HEK293 (cell line): ENCODE measurements around the gene PHLPP2.

Experiments
- BCL11B ChIP-seq: fragments of 450-650 bp; formaldehyde crosslinking; IDR thresholded peaks from 2 replicates; pipeline ENCODE4 v1.5.1; 2016; ENCODE audit warnings: low read depth, missing biosample characterization, missing genetic modification characterization
- GLIS1 ChIP-seq: fragments of 450-650 bp; formaldehyde crosslinking; IDR thresholded peaks from 2 replicates; pipeline ENCODE4 v1.5.1; 2016; ENCODE audit warnings: missing biosample characterization, missing genetic modification characterization
- KLF7 ChIP-seq: fragments of 450-650 bp; formaldehyde crosslinking; IDR thresholded peaks from 2 replicates; pipeline ENCODE4 v1.5.1; 2016; ENCODE audit warnings: missing biosample characterization, missing genetic modification characterization, borderline replicate concordance
- KLF8 ChIP-seq: fragments of 450-650 bp; formaldehyde crosslinking; IDR thresholded peaks from 2 replicates; pipeline ENCODE4 v1.5.1; 2016; ENCODE audit warnings: missing biosample characterization, missing genetic modification characterization
- PRDM6 ChIP-seq: fragments of 450-650 bp; formaldehyde crosslinking; IDR thresholded peaks from 2 replicates; pipeline ENCODE4 v1.5.1; 2017; ENCODE audit warnings: missing biosample characterization, missing genetic modification characterization
- SALL2 ChIP-seq: fragments of 450-650 bp; formaldehyde crosslinking; IDR thresholded peaks from 2 replicates; pipeline ENCODE4 v1.5.0; 2017; ENCODE audit warnings: missing biosample characterization, mild to moderate bottlenecking, missing genetic modification characterization, borderline replicate concordance
- SP3 ChIP-seq: fragments of 450-650 bp; formaldehyde crosslinking; IDR thresholded peaks from 2 replicates; pipeline ENCODE4 v1.5.1; 2016; ENCODE audit warnings: missing biosample characterization, missing genetic modification characterization
- TSHZ1 ChIP-seq: fragments of 450-650 bp; formaldehyde crosslinking; IDR thresholded peaks from 2 replicates; pipeline ENCODE4 v1.5.1; 2016; ENCODE audit warnings: missing biosample characterization, missing genetic modification characterization, borderline replicate concordance
- ZBTB48 ChIP-seq: fragments of 450-650 bp; formaldehyde crosslinking; IDR thresholded peaks from 2 replicates; pipeline ENCODE4 v1.5.1; 2016; ENCODE audit warnings: missing biosample characterization, missing genetic modification characterization
- ZIC2 ChIP-seq: fragments of 450-650 bp; formaldehyde crosslinking; IDR thresholded peaks from 2 replicates; pipeline ENCODE4 v1.5.1; 2016; ENCODE audit warnings: missing biosample characterization, missing genetic modification characterization
- ZNF10 ChIP-seq: fragments of 450-650 bp; formaldehyde crosslinking; IDR thresholded peaks from 2 replicates; pipeline ENCODE4 v1.5.1; 2017; ENCODE audit warnings: missing biosample characterization, missing genetic modification characterization
- ZNF174 ChIP-seq: fragments of 450-650 bp; formaldehyde crosslinking; IDR thresholded peaks from 2 replicates; pipeline ENCODE4 v1.5.0; 2017; ENCODE audit warnings: missing biosample characterization, mild to moderate bottlenecking, missing genetic modification characterization
- ZNF18 ChIP-seq: fragments of 450-650 bp; formaldehyde crosslinking; IDR thresholded peaks from 2 replicates; pipeline ENCODE4 v1.5.1; 2016; ENCODE audit warnings: missing biosample characterization, missing genetic modification characterization
- ZNF202 ChIP-seq: fragments of 450-650 bp; formaldehyde crosslinking; IDR thresholded peaks from 2 replicates; pipeline ENCODE4 v1.5.1; 2016; ENCODE audit warnings: missing biosample characterization, missing genetic modification characterization, borderline replicate concordance
- ZNF221 ChIP-seq: fragments of 450-650 bp; formaldehyde crosslinking; IDR thresholded peaks from 2 replicates; pipeline ENCODE4 v1.5.1; 2017; ENCODE audit warnings: missing biosample characterization, missing genetic modification characterization, borderline replicate concordance
- ZNF248 ChIP-seq: fragments of 450-650 bp; formaldehyde crosslinking; IDR thresholded peaks from 2 replicates; pipeline ENCODE4 v1.5.1; 2017; ENCODE audit warnings: missing biosample characterization, missing genetic modification characterization
- ZNF48 ChIP-seq: fragments of 450-650 bp; formaldehyde crosslinking; IDR thresholded peaks from 2 replicates; pipeline ENCODE4 v1.5.1; 2016; ENCODE audit warnings: missing biosample characterization, missing genetic modification characterization
- ZNF549 ChIP-seq: fragments of 450-650 bp; IDR thresholded peaks from 2 replicates; pipeline ENCODE4 v1.5.1; 2018; ENCODE audit warnings: missing biosample characterization, missing genetic modification characterization, mild to moderate bottlenecking, inconsistent platforms, moderate library complexity
- ZNF580 ChIP-seq: fragments of 450-650 bp; formaldehyde crosslinking; IDR thresholded peaks from 2 replicates; pipeline ENCODE4 v1.5.1; 2016; ENCODE audit warnings: missing biosample characterization, missing genetic modification characterization
- ZNF596 ChIP-seq: fragments of 450-650 bp; IDR thresholded peaks from 2 replicates; pipeline ENCODE4 v1.5.0; 2018; ENCODE audit warnings: missing biosample characterization, mild to moderate bottlenecking, missing genetic modification characterization, moderate library complexity
- ZNF621 ChIP-seq: fragments of 450-650 bp; formaldehyde crosslinking; IDR thresholded peaks from 2 replicates; pipeline ENCODE4 v1.5.1; 2017; ENCODE audit warnings: missing biosample characterization, missing genetic modification characterization
- ZNF692 ChIP-seq: fragments of 450-650 bp; formaldehyde crosslinking; IDR thresholded peaks from 2 replicates; pipeline ENCODE4 v1.5.1; 2016; ENCODE audit warnings: missing biosample characterization, missing genetic modification characterization
- ZNF776 ChIP-seq: fragments of 450-650 bp; formaldehyde crosslinking; IDR thresholded peaks from 2 replicates; pipeline ENCODE4 v1.5.0; 2017; ENCODE audit warnings: missing biosample characterization, missing genetic modification characterization, borderline replicate concordance
- ZNF791 ChIP-seq: fragments of 450-650 bp; formaldehyde crosslinking; IDR thresholded peaks from 2 replicates; pipeline ENCODE4 v1.5.1; 2016; ENCODE audit warnings: missing biosample characterization, missing genetic modification characterization
- ZNF837 ChIP-seq: fragments of 450-650 bp; formaldehyde crosslinking; IDR thresholded peaks from 2 replicates; pipeline ENCODE4 v1.5.1; 2016; ENCODE audit warnings: missing biosample characterization, missing genetic modification characterization

The PHLPP2 gene

GRCh38 chr16:71637398-71637797 is 87.1 kb downstream of the PHLPP2 start (continued):
- TF ChIP-seq TSHZ1 = no peak
- no peak for TF ChIP-seq ZNF776 (tag by site-specific recombination)
- TF ChIP-seq KLF8 = no peak
- TF ChIP-seq ZNF48 (tag by site-specific recombination) = no peak
- no peak for TF ChIP-seq ZNF837
- no peak for TF ChIP-seq SP3 (tag by site-specific recombination)
- no peak for TF ChIP-seq ZNF202 (tag by site-specific recombination)
- no peak for TF ChIP-seq SALL2 (tag by site-specific recombination)
- TF ChIP-seq ZNF18 (tag by site-specific recombination) = no peak
- TF ChIP-seq ZNF596 = no peak
- no peak for TF ChIP-seq ZNF174 (tag by site-specific recombination)
- peak; percentile 82 for TF ChIP-seq ZIC2 (tag by site-specific recombination)
- no peak for TF ChIP-seq ZBTB48 (tag by site-specific recombination)
- TF ChIP-seq ZNF549 = no peak
- no peak for TF ChIP-seq KLF7
- no peak for TF ChIP-seq ZNF221 (tag by site-specific recombination)
- TF ChIP-seq ZNF692 (tag by site-specific recombination) = peak; percentile 73
- TF ChIP-seq PRDM6 = peak; percentile 27; the same call in 1 of the 2 replicates
- TF ChIP-seq ZNF621 (tag by site-specific recombination) = no peak
- peak; percentile 77 for TF ChIP-seq GLIS1 (tag by site-specific recombination)
- TF ChIP-seq BCL11B (tag by site-specific recombination) = no peak
- TF ChIP-seq ZNF10 (tag by site-specific recombination) = no peak
- no peak for TF ChIP-seq ZNF248 (tag by site-specific recombination)
- TF ChIP-seq ZNF580 (tag by site-specific recombination) = no peak
- no peak for TF ChIP-seq ZNF791 (tag by site-specific recombination)
